Trophoblast cell (in vitro differentiated cells and primary cell): ENCODE data around the gene CLIP2.
"Not testable (repeated sequence)": the region's sequence is repeated elsewhere in the genome, so short reads cannot be mapped to it uniquely, and the experiment has no call there.

Experiments used
- DNase-seq, 2 donors: peaks; one replicate each; pipeline ENCODE4 v3.0.0-alpha.2; 2016
- H2AFZ ChIP-seq: 2 replicates; pipeline ENCODE4 v1.6.1; 2013; ENCODE audit warnings: low read length, moderate library complexity, mild to moderate bottlenecking; ENCODE audit not compliant: insufficient read depth, poor library complexity
- H2AK5ac ChIP-seq: 2 replicates; pipeline ENCODE4 v1.6.1; 2013; ENCODE audit warnings: mild to moderate bottlenecking, low read length
- H2BK120ac ChIP-seq: 2 replicates; pipeline ENCODE4 v1.6.1; 2013; ENCODE audit warnings: low read length, mild to moderate bottlenecking, moderate library complexity; ENCODE audit not compliant: insufficient read depth, poor library complexity
- H2BK12ac ChIP-seq: 2 replicates; pipeline ENCODE4 v1.6.1; 2013; ENCODE audit warnings: mild to moderate bottlenecking, low read length, moderate library complexity
- H2BK5ac ChIP-seq: 2 replicates; pipeline ENCODE4 v1.6.1; 2013; ENCODE audit warnings: low read length, low read depth, moderate library complexity, mild to moderate bottlenecking; ENCODE audit not compliant: poor library complexity
- H3K14ac ChIP-seq: 2 replicates; pipeline ENCODE4 v1.6.1; 2013; ENCODE audit warnings: mild to moderate bottlenecking, low read length
- H3K18ac ChIP-seq: 2 replicates; pipeline ENCODE4 v1.6.1; 2013; ENCODE audit warnings: mild to moderate bottlenecking, low read length
- H3K23ac ChIP-seq: 2 replicates; pipeline ENCODE4 v1.6.1; 2013; ENCODE audit warnings: low read length
- H3K27ac ChIP-seq: 2 replicates; pipeline ENCODE4 v1.5.1; 2013; ENCODE audit warnings: low read depth, mild to moderate bottlenecking, inconsistent platforms, low read length, moderate library complexity
- H3K27me3 ChIP-seq: 2 replicates; pipeline ENCODE4 v1.6.1; 2013; ENCODE audit warnings: inconsistent platforms, mild to moderate bottlenecking, low read length, moderate library complexity; ENCODE audit not compliant: insufficient read depth
- H3K36me3 ChIP-seq, 2 experiments: 1 replicate in 1 of 2; 2 replicates in 1 of 2; pipeline ENCODE4 v1.6.1; 2013; ENCODE audit warnings: low read length in 2 of 2, mild to moderate bottlenecking in 2 of 2, moderate library complexity in 1 of 2; ENCODE audit not compliant: insufficient read depth in 2 of 2, control insufficient read depth in 1 of 2
- H3K4ac ChIP-seq: 2 replicates; pipeline ENCODE4 v1.6.1; 2013; ENCODE audit warnings: low read depth, mild to moderate bottlenecking, low read length, moderate library complexity
- H3K4me1 ChIP-seq, 2 experiments: 1 replicate in 1 of 2; 2 replicates in 1 of 2; pipeline ENCODE4 v1.6.1; 2013; ENCODE audit warnings: low read length in 2 of 2, mild to moderate bottlenecking in 2 of 2, moderate library complexity in 1 of 2; ENCODE audit not compliant: insufficient read depth in 2 of 2, control insufficient read depth in 1 of 2
- H3K4me2 ChIP-seq: 2 replicates; pipeline ENCODE4 v1.6.1; 2013; ENCODE audit warnings: inconsistent platforms, mild to moderate bottlenecking, low read length, moderate library complexity
- H3K4me3 ChIP-seq: 2 replicates; pipeline ENCODE4 v1.5.1; 2013; ENCODE audit warnings: mild to moderate bottlenecking, low read depth, low read length, inconsistent platforms
- H3K79me1 ChIP-seq: one replicate; pipeline ENCODE4 v1.6.1; 2013; ENCODE audit warnings: low read length
- H3K79me2 ChIP-seq: 2 replicates; pipeline ENCODE4 v1.6.1; 2013; ENCODE audit warnings: low read length, mild to moderate bottlenecking; ENCODE audit not compliant: control insufficient read depth, insufficient read depth, poor library complexity
- H3K9ac ChIP-seq: 2 replicates; pipeline ENCODE4 v1.6.1; 2013; ENCODE audit warnings: mild to moderate bottlenecking, low read length
- H3K9me3 ChIP-seq: 2 replicates; pipeline ENCODE4 v1.6.1; 2013; ENCODE audit warnings: low read depth, mild to moderate bottlenecking, control low read depth, inconsistent platforms, low read length; ENCODE audit not compliant: insufficient read depth
- H4K12ac ChIP-seq: 2 replicates; pipeline ENCODE4 v1.6.1; 2013; ENCODE audit warnings: low read depth, mild to moderate bottlenecking, low read length, moderate library complexity
- H4K8ac ChIP-seq: 2 replicates; pipeline ENCODE4 v1.6.1; 2013; ENCODE audit warnings: low read depth, mild to moderate bottlenecking, low read length, moderate library complexity
- H4K91ac ChIP-seq: one replicate; pipeline ENCODE4 v1.6.1; 2013; ENCODE audit warnings: low read depth, mild to moderate bottlenecking, low read length, moderate library complexity
- WGBS: extraction: QIAGEN DNeasy Blood & Tissue Kit; methylation state at CpG from one replicate; pipeline ENCODE4 v1.1.7; 2013; ENCODE audit warnings: missing lambda C conversion rate; ENCODE audit not compliant: insufficient read length, insufficient coverage; ENCODE audit errors: extremely low coverage; 5-methylcytosine and 5-hydroxymethylcytosine counted together

The CLIP2 gene

DNA sequence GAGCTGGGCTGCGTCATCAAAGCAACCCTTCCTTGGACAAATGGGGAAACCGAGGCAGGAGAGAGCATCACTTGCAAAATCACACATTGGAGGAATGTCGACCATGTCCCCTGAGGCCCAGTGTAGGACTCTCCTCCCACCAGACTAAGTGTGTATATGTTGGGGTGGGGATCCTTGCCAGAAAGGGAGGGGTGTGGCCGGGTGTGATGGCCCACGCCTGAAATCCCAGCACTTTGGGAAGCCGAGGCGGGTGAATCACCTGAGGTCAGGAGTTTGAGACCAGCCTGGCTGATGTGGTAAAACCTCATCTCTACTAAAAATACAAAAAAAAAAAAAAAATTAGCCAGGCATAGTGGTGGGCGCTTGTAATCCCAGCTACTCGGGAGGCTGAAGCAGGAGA, 141.2 kb downstream of the CLIP2 start:
- H3K23ac ChIP-seq, H4K91ac ChIP-seq, H3K27ac ChIP-seq, H3K27me3 ChIP-seq, H3K9me3 ChIP-seq, H2BK5ac ChIP-seq, H4K8ac ChIP-seq, H3K4me2 ChIP-seq, H3K79me1 ChIP-seq, H2BK12ac ChIP-seq, H3K9ac ChIP-seq, H2AFZ ChIP-seq, H3K4me3 ChIP-seq, H3K4me1 ChIP-seq, H2AK5ac ChIP-seq, H3K4ac ChIP-seq, H3K36me3 ChIP-seq, DNase-seq, H3K79me2 ChIP-seq, H3K14ac ChIP-seq, H2BK120ac ChIP-seq, H4K12ac ChIP-seq, H3K18ac ChIP-seq: not testable (repeated sequence)
- no CpG with 5 or more reads among the region's 9 CpGs for WGBS

DNA sequence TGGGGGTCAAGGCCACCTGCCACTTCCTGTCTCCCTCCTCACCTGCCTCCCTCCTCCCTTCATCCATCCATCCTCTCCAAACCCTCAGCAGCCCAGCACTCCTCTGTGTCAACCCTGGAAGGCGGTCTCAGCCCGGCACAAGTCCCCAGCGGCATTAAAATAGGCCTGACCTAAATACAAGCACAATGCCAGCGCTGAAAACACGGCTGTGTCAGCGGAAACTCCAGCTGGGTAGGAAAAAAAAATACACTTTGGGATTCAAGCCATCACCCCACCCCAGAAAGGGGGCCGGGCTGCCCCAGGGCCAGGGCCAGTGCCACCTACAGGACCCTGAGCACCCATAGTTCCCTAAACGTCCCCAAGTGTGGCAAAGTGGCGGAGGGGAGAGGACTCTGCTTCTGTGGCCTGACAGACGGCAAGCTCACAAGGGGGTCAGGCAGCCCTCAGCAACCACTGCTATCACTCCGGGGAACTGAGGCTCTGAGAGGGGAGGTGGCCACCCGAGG, 141.8 kb downstream of the CLIP2 start:
- H4K8ac ChIP-seq = no peak overlapping the region
- H3K18ac ChIP-seq = no peak overlapping the region
- WGBS = no CpG with 5 or more reads among the region's 12 CpGs
- no peak overlapping the region for H3K4ac ChIP-seq
- H4K91ac ChIP-seq = no peak overlapping the region
- no peaks in the 10 kb centered on the region for H3K79me1 ChIP-seq
- H3K14ac ChIP-seq = no peak overlapping the region
- H2AFZ ChIP-seq = peak overlapping the region; percentile 30
- no peak overlapping the region for H3K23ac ChIP-seq
- H3K9me3 ChIP-seq = no peaks in the 10 kb centered on the region
- no peak overlapping the region for H2AK5ac ChIP-seq
- H2BK12ac ChIP-seq = no peak overlapping the region
- H3K4me3 ChIP-seq = no peak overlapping the region
- H4K12ac ChIP-seq = no peak overlapping the region
- no peak overlapping the region for H3K4me2 ChIP-seq
- no peak overlapping the region for H2BK5ac ChIP-seq
- no peaks in the 10 kb centered on the region for H3K79me2 ChIP-seq
- no peak overlapping the region for H2BK120ac ChIP-seq
- H3K36me3 ChIP-seq = no peaks in the 10 kb centered on the region
- no peaks in the 10 kb centered on the region for H3K27me3 ChIP-seq
- no peak overlapping the region for H3K9ac ChIP-seq
- no peak for DNase-seq
- H3K27ac ChIP-seq = no peak overlapping the region
- H3K4me1 ChIP-seq = no peaks in the 10 kb centered on the region

DNA sequence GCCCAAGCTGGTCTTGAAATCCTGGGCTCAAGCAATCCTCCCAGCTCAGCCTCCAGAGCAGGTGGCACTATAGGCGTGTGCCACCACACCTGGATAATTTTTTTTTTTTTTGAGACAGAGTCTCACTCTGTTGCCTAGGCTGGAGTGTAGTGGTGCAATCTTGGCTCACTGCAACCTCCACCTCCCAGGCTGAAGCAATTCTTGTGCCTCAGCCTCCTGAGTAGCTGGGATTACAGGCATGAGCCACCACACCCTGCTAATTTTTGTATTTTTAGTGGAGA, 148.0 kb downstream of the CLIP2 start:
- not testable (repeated sequence) for DNase-seq, H4K12ac ChIP-seq, H2BK120ac ChIP-seq, H4K91ac ChIP-seq, H3K4me1 ChIP-seq, H3K14ac ChIP-seq, H3K23ac ChIP-seq, H3K18ac ChIP-seq, H3K79me2 ChIP-seq, H2BK12ac ChIP-seq, H2AFZ ChIP-seq, H3K27me3 ChIP-seq, H3K4me3 ChIP-seq, H3K79me1 ChIP-seq, H3K9ac ChIP-seq, H2BK5ac ChIP-seq, H3K9me3 ChIP-seq, H3K27ac ChIP-seq, H3K4ac ChIP-seq, H4K8ac ChIP-seq, H3K4me2 ChIP-seq, H3K36me3 ChIP-seq, H2AK5ac ChIP-seq
- WGBS = no CpG with 5 or more reads among the region's 1 CpG

DNA sequence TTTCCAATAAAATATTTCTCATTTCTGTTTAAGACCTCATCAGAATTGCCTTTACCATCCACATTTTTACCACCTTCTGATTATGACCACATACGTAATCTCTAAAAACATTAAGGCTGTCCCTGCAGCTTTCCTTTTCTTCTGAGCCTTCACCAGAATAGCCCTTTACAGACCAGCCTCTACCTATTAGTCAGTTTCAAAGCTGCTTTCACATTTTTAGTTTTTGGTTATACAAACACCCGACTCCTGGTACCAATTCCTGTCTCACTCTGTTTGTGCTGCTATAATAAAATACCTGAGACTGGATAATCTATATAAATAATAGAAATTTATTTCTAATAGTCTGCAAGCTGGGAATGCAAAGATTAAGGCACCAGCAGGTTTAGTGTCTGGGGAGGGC, 149.1 kb downstream of the CLIP2 start:
- Histone ChIP-seq H2BK120ac (no peak overlapping the region), H3K9me3 (no peaks in the 10 kb centered on the region), H3K27ac (no peak overlapping the region), H3K18ac (no peak overlapping the region), H2AK5ac (no peak overlapping the region), H3K23ac (no peak overlapping the region), H3K36me3 (no peaks in the 10 kb centered on the region), H3K4me3 (no peak overlapping the region), H2BK5ac (no peak overlapping the region), H2BK12ac (no peak overlapping the region), H3K9ac (no peak overlapping the region), H4K12ac (no peak overlapping the region), H3K4me2 (no peak overlapping the region), H3K79me1 (no peaks in the 10 kb centered on the region), H2AFZ (no peak overlapping the region), H3K79me2 (no peaks in the 10 kb centered on the region), H3K27me3 (no peaks in the 10 kb centered on the region), H4K8ac (no peak overlapping the region), H3K4ac (no peak overlapping the region), H3K14ac (no peak overlapping the region), H4K91ac (no peak overlapping the region), H3K4me1 (no peaks in the 10 kb centered on the region)
- no CpG with 5 or more reads among the region's 2 CpGs for WGBS
- no peak for DNase-seq
